B cell (primary cell): ENCODE results near the gene TSPO. TPM values are rescaled to one million over a fixed set of nuclear protein-coding genes. Genes with fewer than 3 reads are reported as not detected.

Experiments used
- ATAC-seq: fragments of 200-7000 bp; cut with Tn5 transposase; one replicate; pipeline ENCODE4 v1.10.0; 2021; ENCODE audit warnings: low read depth, mild to moderate bottlenecking, moderate number of reproducible peaks, moderate library complexity
- CTCF ChIA-PET: fragments of 350-600 bp; sonication (Branson Sonifier 250); formaldehyde crosslinking; loops from one replicate; lab custom pipeline; 2021; ENCODE audit warnings: antibody characterized with exemption, inconsistent platforms; lab: Charles Lee
- POLR2A ChIA-PET: fragments of 350-600 bp; sonication (Branson Sonifier 250); formaldehyde crosslinking; loops from one replicate; lab custom pipeline; 2021; ENCODE audit warnings: antibody characterized with exemption; lab: Charles Lee
- DNase-seq: peaks from one replicate; pipeline ENCODE4 v3.0.0; 2013
- H2AFZ ChIP-seq: 2 replicates; pipeline ENCODE4 v1.6.1; 2012; ENCODE audit warnings: mild to moderate bottlenecking, low read depth, low read length; ENCODE audit not compliant: insufficient read depth, poor library complexity, severe bottlenecking
- H3K27ac ChIP-seq, 2 donors: 1 replicate in 1 of 2; 2 replicates in 1 of 2; pipeline ENCODE4 v1.5.1; 2012 to 2013; ENCODE audit warnings: low read length in 2 of 2, mild to moderate bottlenecking in 2 of 2, moderate library complexity in 1 of 2
- H3K27me3 ChIP-seq, 4 experiments: fragments of 200-600 bp in 1 of 4; sonication (generic) in 1 of 4; replicated peaks in 1 of 4; 1 replicate in 2 of 4; 2 replicates in 2 of 4; pipeline versions ENCODE4 v1.6.1 to v1.7.0; 2013 to 2016; ENCODE audit warnings: low read length in 3 of 4, mild to moderate bottlenecking in 2 of 4, mixed read lengths in 1 of 4, moderate library complexity in 1 of 4; ENCODE audit not compliant: insufficient read depth in 4 of 4, control insufficient read depth in 3 of 4; ENCODE audit errors: control extremely low read depth in 1 of 4
- H3K36me3 ChIP-seq, 2 experiments: replicated peaks in 1 of 2; 1 replicate in 1 of 2; 2 replicates in 1 of 2; pipeline versions ENCODE4 v1.6.1 to v1.7.1; 2013; ENCODE audit warnings: low read length in 1 of 2; ENCODE audit not compliant: insufficient read depth in 2 of 2, control insufficient read depth in 1 of 2; ENCODE audit errors: control extremely low read depth in 1 of 2, extremely low read depth in 1 of 2
- H3K4me1 ChIP-seq, 2 donors: fragments of 200-600 bp in 1 of 2; sonication (generic) in 1 of 2; 1 replicate in 1 of 2; 2 replicates in 1 of 2; pipeline versions ENCODE4 v1.5.1 to v1.6.1; 2013 to 2017; ENCODE audit warnings: low read length in 2 of 2; ENCODE audit not compliant: control insufficient read depth in 2 of 2, insufficient read depth in 2 of 2
- H3K4me2 ChIP-seq: replicated peaks from 2 replicates; pipeline ENCODE3; 2012; ENCODE audit warnings: mild to moderate bottlenecking, low read depth, low read length; ENCODE audit not compliant: poor library complexity, severe bottlenecking
- H3K4me3 ChIP-seq, 5 experiments: fragments of 200-600 bp in 1 of 5; sonication (generic) in 1 of 5; 1 replicate in 3 of 5; 2 replicates in 2 of 5; pipeline versions ENCODE4 v1.5.1 to v1.7.0; 2011 to 2016; ENCODE audit warnings: low read length in 4 of 5, mild to moderate bottlenecking in 4 of 5, low read depth in 2 of 5, control low read depth in 1 of 5, moderate library complexity in 1 of 5; ENCODE audit not compliant: insufficient read depth in 1 of 5; ENCODE audit errors: control extremely low read depth in 1 of 5, extremely low read depth in 1 of 5
- H3K79me2 ChIP-seq: fragments of 200-600 bp; sonication (generic); one replicate; pipeline ENCODE4 v1.6.0; 2016; ENCODE audit warnings: low read length; ENCODE audit not compliant: control insufficient read depth, insufficient read depth
- H3K9ac ChIP-seq: fragments of 200-600 bp; sonication (generic); 2 replicates; pipeline ENCODE4 v1.6.1; 2017; ENCODE audit warnings: mild to moderate bottlenecking, low read length, moderate library complexity
- H3K9me3 ChIP-seq, 3 donors: one replicate each; pipeline versions ENCODE4 v1.6.1 to v1.7.1; 2013; ENCODE audit warnings: low read length in 2 of 3; ENCODE audit not compliant: control insufficient read depth in 2 of 3, insufficient read depth in 1 of 3; ENCODE audit errors: control extremely low read depth in 1 of 3
- H4K20me1 ChIP-seq: 2 replicates; pipeline ENCODE4 v1.6.0; 2012; ENCODE audit warnings: mild to moderate bottlenecking, low read length; ENCODE audit not compliant: insufficient read depth, control insufficient read depth, poor library complexity, severe bottlenecking
- H3K27ac Mint-ChIP-seq: one replicate; pipeline ENCODE4 v1.8.0; 2021; ENCODE audit warnings: mixed read lengths
- H3K27me3 Mint-ChIP-seq: one replicate; pipeline ENCODE4 v1.8.0; 2021; ENCODE audit warnings: mixed read lengths
- H3K4me1 Mint-ChIP-seq: one replicate; pipeline ENCODE4 v1.8.0; 2021; ENCODE audit warnings: mixed read lengths
- H3K4me3 Mint-ChIP-seq: one replicate; pipeline ENCODE4 v1.8.0; 2021; ENCODE audit warnings: mixed read lengths
- H3K9me3 Mint-ChIP-seq: one replicate; pipeline ENCODE4 v1.8.0; 2022; ENCODE audit warnings: mixed read lengths; ENCODE audit not compliant: insufficient read depth
- EZH2 ChIP-seq: IDR thresholded peaks from 2 replicates; pipeline ENCODE4 v1.6.1; 2012; ENCODE audit warnings: borderline replicate concordance, low read depth, mild to moderate bottlenecking, moderate library complexity, low read length; ENCODE audit not compliant: insufficient read depth, poor library complexity, severe bottlenecking
- WGBS: methylation state at CpG from one replicate; pipeline ENCODE4 v1.1.5; 2013; ENCODE audit warnings: missing lambda C conversion rate; ENCODE audit not compliant: insufficient coverage; 5-methylcytosine and 5-hydroxymethylcytosine counted together
- intact Hi-C: fragments of 100-400 bp; cut with micrococcal nuclease; formaldehyde crosslinking; loops from one replicate; pipeline ENCODE4 v1.10.0; 2022
- polyA plus RNA-seq: library from polyadenylated mRNA; depleted of rRNA; stranded (reverse); fragments of >200 nt; gene quantifications from 2 replicates; pipeline ENCODE4 v1.2.3, GENCODE V29; 2012
- total RNA-seq, 2 donors: library from RNA; stranded (reverse); fragments of 120-200 nt in 1 of 2; gene quantifications; 1 replicate in 1 of 2; 2 replicates in 1 of 2; pipeline versions ENCODE4 v1.2.3 to v1.2.4, GENCODE V29; 2013 to 2022
- TF ChIP-seq, protein P1 (sequence below): fragments of 200-600 bp; IDR thresholded peaks from one replicate; pipeline ENCODE4 v1.8.0; 2022; ENCODE audit warnings: antibody characterized with exemption, mild to moderate bottlenecking

TSPO gene
- total and polyA plus RNA-seq, 2 donors (not counting 1 experiment from before 2014, with no cell fraction given): 54.9 to 94.2 TPM

- Mint-ChIP-seq H3K27me3 (no peaks in the 10 kb centered on the region), H3K4me1 (peaks cover 3% of the 10 kb centered on the region), H3K4me3 (no peak overlapping the region), H3K27ac (no peak overlapping the region), H3K9me3 (no peaks in the 10 kb centered on the region)
- Histone ChIP-seq H3K4me1 (peaks cover 0 to 5% of the 10 kb centered on the region in 2 donors), H3K27ac (no peak overlapping the region), H3K36me3 (no peaks in the 10 kb centered on the region), H3K9me3 (no peaks in the 10 kb centered on the region), H2AFZ (no peak overlapping the region), H3K4me2 (no peak overlapping the region), H4K20me1 (no peaks in the 10 kb centered on the region), H3K4me3 (no peak overlapping the region), H3K79me2 (no peaks in the 10 kb centered on the region), H3K27me3 (peaks cover 0 to 11% (median 0%) of the 10 kb centered on the region in 4 experiments), H3K9ac (no peak overlapping the region)
- DNase-seq (no peak), ATAC-seq (no peak)
- TF ChIP-seq, protein P1, sequence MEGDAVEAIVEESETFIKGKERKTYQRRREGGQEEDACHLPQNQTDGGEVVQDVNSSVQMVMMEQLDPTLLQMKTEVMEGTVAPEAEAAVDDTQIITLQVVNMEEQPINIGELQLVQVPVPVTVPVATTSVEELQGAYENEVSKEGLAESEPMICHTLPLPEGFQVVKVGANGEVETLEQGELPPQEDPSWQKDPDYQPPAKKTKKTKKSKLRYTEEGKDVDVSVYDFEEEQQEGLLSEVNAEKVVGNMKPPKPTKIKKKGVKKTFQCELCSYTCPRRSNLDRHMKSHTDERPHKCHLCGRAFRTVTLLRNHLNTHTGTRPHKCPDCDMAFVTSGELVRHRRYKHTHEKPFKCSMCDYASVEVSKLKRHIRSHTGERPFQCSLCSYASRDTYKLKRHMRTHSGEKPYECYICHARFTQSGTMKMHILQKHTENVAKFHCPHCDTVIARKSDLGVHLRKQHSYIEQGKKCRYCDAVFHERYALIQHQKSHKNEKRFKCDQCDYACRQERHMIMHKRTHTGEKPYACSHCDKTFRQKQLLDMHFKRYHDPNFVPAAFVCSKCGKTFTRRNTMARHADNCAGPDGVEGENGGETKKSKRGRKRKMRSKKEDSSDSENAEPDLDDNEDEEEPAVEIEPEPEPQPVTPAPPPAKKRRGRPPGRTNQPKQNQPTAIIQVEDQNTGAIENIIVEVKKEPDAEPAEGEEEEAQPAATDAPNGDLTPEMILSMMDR: no peak
- TF ChIP-seq EZH2: no peak
- WGBS: 87% methylated on average over 21 of the region's 26 CpGs
- ChIA-PET POLR2A (no interaction called here), CTCF (no interaction called here)
- intact Hi-C loops: no loop called here
These were observed 56.7 kb downstream of the TSPO start for GRCh38 chr22:43207849-43208702.
